HepG2 (cell line): ENCODE results near the gene MICB. TPM values are rescaled to one million over a fixed set of nuclear protein-coding genes. Genes with fewer than 3 reads are reported as not detected.
A peak's percentile ranks its signal among the peaks of the same experiment; 100 is the strongest.

Source experiments
- AFF4 ChIP-seq: sonication (generic); formaldehyde crosslinking; IDR thresholded peaks from 2 replicates; pipeline ENCODE4 v1.4.0; 2020; ENCODE audit warnings: missing genetic modification reagents
- BRCA1 ChIP-seq: sonication (generic); formaldehyde crosslinking; IDR thresholded peaks from 2 replicates; pipeline ENCODE4 v1.4.0; 2020; ENCODE audit warnings: missing genetic modification reagents
- CHD2 ChIP-seq: IDR thresholded peaks from 2 replicates; pipeline ENCODE4 v1.6.1; 2011; ENCODE audit warnings: low read depth, low read length, improper control_type of control experiment
- DMAP1 ChIP-seq: IDR thresholded peaks from 2 replicates; pipeline ENCODE4 v1.6.1; 2016
- IRF2 ChIP-seq: IDR thresholded peaks from 2 replicates; pipeline ENCODE4 v1.6.1; 2018; ENCODE audit warnings: missing genetic modification reagents, missing compliant biosample characterization
- KLF11 ChIP-seq: IDR thresholded peaks from 2 replicates; pipeline ENCODE4 v1.6.1; 2016; ENCODE audit warnings: missing compliant biosample characterization
- MAZ ChIP-seq, 2 experiments: sonication (generic) in 1 of 2; formaldehyde crosslinking in 1 of 2; IDR thresholded peaks; 2 replicates each; pipeline versions ENCODE4 v1.5.0 to v1.6.1; 2012 to 2020; ENCODE audit warnings: low read depth in 2 of 2, mild to moderate bottlenecking in 2 of 2, borderline replicate concordance in 1 of 2, improper control_type of control experiment in 1 of 2, low read length in 1 of 2, missing genetic modification reagents in 1 of 2, moderate library complexity in 1 of 2
- MYNN ChIP-seq: sonication (generic); formaldehyde crosslinking; IDR thresholded peaks from 2 replicates; pipeline ENCODE4 v1.4.0; 2020; ENCODE audit warnings: mild to moderate bottlenecking, low read depth, missing genetic modification reagents
- PCBP2 ChIP-seq: fragments of 200-400 bp; formaldehyde crosslinking; optimal IDR thresholded peaks from 2 replicates; pipeline ENCODE3; 2018; ENCODE audit warnings: low read length, low read depth; ENCODE audit not compliant: poor library complexity, severe bottlenecking
- RFX1 ChIP-seq: fragments of 450-650 bp; IDR thresholded peaks from 2 replicates; pipeline ENCODE4 v1.6.1; 2017
- ZBTB39 ChIP-seq: sonication (generic); formaldehyde crosslinking; IDR thresholded peaks from 2 replicates; pipeline ENCODE4 v1.5.0; 2020; ENCODE audit warnings: missing genetic modification reagents
- ZIK1 ChIP-seq: sonication (generic); formaldehyde crosslinking; IDR thresholded peaks from 2 replicates; pipeline ENCODE4 v1.5.0; 2020; ENCODE audit warnings: mild to moderate bottlenecking, low read depth, missing genetic modification reagents, borderline replicate concordance
- ZNF296 ChIP-seq: sonication (generic); formaldehyde crosslinking; conservative IDR thresholded peaks from 2 replicates; pipeline ENCODE4 v1.5.0; 2020; ENCODE audit warnings: mild to moderate bottlenecking, missing genetic modification reagents
- ZNF30 ChIP-seq: sonication (generic); formaldehyde crosslinking; IDR thresholded peaks from 2 replicates; pipeline ENCODE4 v1.5.0; 2020; ENCODE audit warnings: mild to moderate bottlenecking, missing genetic modification reagents
- ZNF367 ChIP-seq: sonication (generic); formaldehyde crosslinking; IDR thresholded peaks from 2 replicates; pipeline ENCODE4 v1.4.0; 2020; ENCODE audit warnings: missing genetic modification reagents, borderline replicate concordance
- ZNF44 ChIP-seq: sonication (generic); formaldehyde crosslinking; IDR thresholded peaks from 2 replicates; pipeline ENCODE4 v1.5.1; 2020; ENCODE audit warnings: mild to moderate bottlenecking, missing genetic modification reagents
- ZNF570 ChIP-seq: sonication (generic); formaldehyde crosslinking; IDR thresholded peaks from 2 replicates; pipeline ENCODE4 v1.4.0; 2020; ENCODE audit warnings: mild to moderate bottlenecking, missing genetic modification reagents, borderline replicate concordance
- ZNF605 ChIP-seq: sonication (generic); formaldehyde crosslinking; IDR thresholded peaks from 2 replicates; pipeline ENCODE4 v1.8.0; 2022; ENCODE audit warnings: mild to moderate bottlenecking, missing genetic modification reagents
- ZXDC ChIP-seq: sonication (generic); formaldehyde crosslinking; IDR thresholded peaks from 2 replicates; pipeline ENCODE4 v1.5.0; 2020; ENCODE audit warnings: mild to moderate bottlenecking, missing genetic modification reagents
- polyA plus RNA-seq, 8 experiments: library from polyadenylated mRNA; depleted of rRNA in 3 of 8; stranded (reverse) in 7 of 8; unstranded in 1 of 8; fragments of >200 nt; fragmentation: Illumina TruSeq in 4 of 8; extraction: Trizol in 4 of 8; gene quantifications; 2 replicates each; pipeline versions ENCODE4 v1.2.1 to v1.2.3, GENCODE V29; 2011 to 2016; ENCODE audit warnings: low read depth in 4 of 8, missing spikeins in 1 of 8, mixed read lengths in 1 of 8; ENCODE audit not compliant: insufficient read depth in 1 of 8
- total RNA-seq, 5 experiments: library from RNA; depleted of rRNA; stranded (reverse); fragments of >200 nt; fragmentation: Illumina TruSeq; extraction: Trizol; gene quantifications; 2 replicates each; pipeline ENCODE4 v1.2.3, GENCODE V29; 2016; ENCODE audit warnings: low read depth in 1 of 5
- TF ChIP-seq, protein P1 (sequence below): sonication (generic); formaldehyde crosslinking; IDR thresholded peaks from 2 replicates; pipeline ENCODE4 v1.8.0; 2023; ENCODE audit warnings: mild to moderate bottlenecking, missing genetic modification reagents

The MICB gene
- total and polyA plus RNA-seq, 2 of the 13 experiments (the other 11 are each of a cell fraction or from before 2014, with no cell fraction given) = 12.5 to 12.8 TPM

DNA sequence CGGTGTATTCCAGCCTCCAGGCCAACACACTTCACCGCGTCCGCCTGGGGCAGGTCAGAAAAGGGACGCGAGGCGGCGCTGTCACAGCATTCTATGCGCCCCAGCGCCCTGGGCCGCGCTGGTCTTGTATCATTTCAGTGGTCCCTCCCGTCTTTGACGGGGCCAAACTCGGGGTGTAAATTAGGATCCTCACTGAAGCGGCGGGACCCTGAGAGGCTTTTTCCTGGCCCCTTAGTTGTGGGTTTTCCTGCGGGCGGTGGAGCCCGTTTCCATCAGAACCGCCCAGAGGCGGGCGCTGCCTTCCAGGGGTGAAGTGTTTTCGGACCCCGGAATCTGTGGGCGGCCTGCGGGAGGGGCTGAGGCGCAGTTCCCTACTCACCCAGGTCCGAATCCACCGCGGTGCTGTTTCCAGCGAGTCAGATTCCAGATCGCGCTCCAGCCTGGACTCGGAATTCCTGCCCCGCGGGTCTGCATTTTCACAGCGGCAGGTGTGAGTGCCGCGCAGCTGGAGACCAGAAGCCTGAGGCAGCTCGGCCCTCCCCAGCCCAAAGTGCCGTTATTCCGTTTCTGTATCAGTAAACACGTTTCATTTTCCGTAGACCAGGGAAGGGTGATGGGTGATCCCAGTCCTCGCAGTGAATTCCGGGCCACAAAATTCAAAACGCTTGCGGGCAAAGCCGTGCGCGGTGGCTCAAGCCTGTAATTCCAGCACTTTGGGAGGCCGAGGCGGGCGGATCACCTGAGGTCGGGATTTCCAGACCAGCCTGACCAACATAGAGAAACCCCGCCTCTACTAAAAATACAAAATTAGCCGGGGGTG, 3.9 kb upstream of the MICB start (continued):
- TF ChIP-seq ZNF44 (CRISPR knock-in tag) (no peak), ZBTB39 (CRISPR knock-in tag) (no peak), BRCA1 (no peak), ZNF570 (CRISPR knock-in tag) (no peak), ZIK1 (CRISPR knock-in tag) (no peak), ZNF296 (CRISPR knock-in tag) (no peak), ZNF605 (CRISPR knock-in tag) (no peak; the same call in 1 of the 2 replicates), KLF11 (no peak), CHD2 (no peak), ZNF30 (CRISPR knock-in tag) (no peak), ZNF367 (no peak), RFX1 (no peak), AFF4 (no peak), ZXDC (CRISPR knock-in tag) (no peak), PCBP2 (no peak), DMAP1 (CRISPR knock-in tag) (peak; percentile 31; the same call in 1 of the 2 replicates), MAZ (IDR thresholded peaks at IDR 0.05; ENCODE audit: borderline replicate concordance, low read depth, low read length) (no peak), MAZ (CRISPR knock-in tag; IDR thresholded peaks at IDR 0.05; ENCODE audit: low read depth) (no peak; the same call in 1 of the 2 replicates), IRF2 (CRISPR knock-in tag) (peak; percentile 34; the same call in 1 of the 2 replicates), MYNN (CRISPR knock-in tag) (no peak)
- TF ChIP-seq, protein P1, sequence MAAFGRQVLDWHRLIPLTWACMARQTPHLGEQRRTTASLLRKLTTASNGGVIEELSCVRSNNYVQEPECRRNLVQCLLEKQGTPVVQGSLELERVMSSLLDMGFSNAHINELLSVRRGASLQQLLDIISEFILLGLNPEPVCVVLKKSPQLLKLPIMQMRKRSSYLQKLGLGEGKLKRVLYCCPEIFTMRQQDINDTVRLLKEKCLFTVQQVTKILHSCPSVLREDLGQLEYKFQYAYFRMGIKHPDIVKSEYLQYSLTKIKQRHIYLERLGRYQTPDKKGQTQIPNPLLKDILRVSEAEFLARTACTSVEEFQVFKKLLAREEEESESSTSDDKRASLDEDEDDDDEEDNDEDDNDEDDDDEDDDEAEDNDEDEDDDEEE (CRISPR knock-in tag) = no peak
